ENCODE data around the gene ATXN2. TPM values are rescaled to one million over a fixed set of nuclear protein-coding genes. Genes with fewer than 3 reads are reported as not detected.

The ATXN2 gene
- total RNA-seq, 1 donor from 2014 or later: 66.8 TPM

DNA sequence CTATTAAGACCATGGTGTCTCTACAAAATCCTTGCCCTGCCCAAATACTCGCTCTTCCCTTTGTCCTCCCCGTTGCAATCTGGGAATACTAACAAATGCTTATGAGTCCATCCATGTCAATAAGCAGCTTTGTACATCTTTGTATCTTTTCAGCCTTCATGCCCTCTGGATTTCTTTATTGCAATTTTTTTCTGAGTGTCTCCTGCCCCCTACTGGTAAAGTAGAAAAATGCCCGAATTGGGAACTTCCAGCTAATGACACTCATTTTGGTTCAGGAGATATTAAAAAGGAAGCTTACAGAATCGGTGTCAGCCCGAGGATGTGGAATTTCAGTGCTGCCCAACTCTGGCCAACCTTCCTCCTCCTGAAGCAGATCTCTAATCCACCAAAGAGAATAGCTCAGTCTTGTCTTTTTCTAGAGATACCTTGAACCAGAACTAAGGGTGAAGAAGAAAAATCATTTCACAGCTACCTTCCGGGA is 147.4 kb downstream of the ATXN2 start:
- H3K36me3 Mint-ChIP-seq (ENCODE audit: low read depth): peaks cover 24% of the 10 kb centered on the region
- no peaks in the 10 kb centered on the region for H3K9me3 Mint-ChIP-seq (ENCODE audit: low read depth)
- H3K4me1 Mint-ChIP-seq (ENCODE audit: low read depth): peaks cover 27% of the 10 kb centered on the region
- no peak for DNase-seq (ENCODE audit: low spot score)
- H3K27me3 Mint-ChIP-seq (ENCODE audit: low read depth): no peaks in the 10 kb centered on the region
- peak overlapping the region; percentile 62 for H3K27ac Mint-ChIP-seq (ENCODE audit: unreplicated experiment)
- no peak overlapping the region for H3K4me3 Mint-ChIP-seq (ENCODE audit: unreplicated experiment)
- TF ChIP-seq, protein P1, sequence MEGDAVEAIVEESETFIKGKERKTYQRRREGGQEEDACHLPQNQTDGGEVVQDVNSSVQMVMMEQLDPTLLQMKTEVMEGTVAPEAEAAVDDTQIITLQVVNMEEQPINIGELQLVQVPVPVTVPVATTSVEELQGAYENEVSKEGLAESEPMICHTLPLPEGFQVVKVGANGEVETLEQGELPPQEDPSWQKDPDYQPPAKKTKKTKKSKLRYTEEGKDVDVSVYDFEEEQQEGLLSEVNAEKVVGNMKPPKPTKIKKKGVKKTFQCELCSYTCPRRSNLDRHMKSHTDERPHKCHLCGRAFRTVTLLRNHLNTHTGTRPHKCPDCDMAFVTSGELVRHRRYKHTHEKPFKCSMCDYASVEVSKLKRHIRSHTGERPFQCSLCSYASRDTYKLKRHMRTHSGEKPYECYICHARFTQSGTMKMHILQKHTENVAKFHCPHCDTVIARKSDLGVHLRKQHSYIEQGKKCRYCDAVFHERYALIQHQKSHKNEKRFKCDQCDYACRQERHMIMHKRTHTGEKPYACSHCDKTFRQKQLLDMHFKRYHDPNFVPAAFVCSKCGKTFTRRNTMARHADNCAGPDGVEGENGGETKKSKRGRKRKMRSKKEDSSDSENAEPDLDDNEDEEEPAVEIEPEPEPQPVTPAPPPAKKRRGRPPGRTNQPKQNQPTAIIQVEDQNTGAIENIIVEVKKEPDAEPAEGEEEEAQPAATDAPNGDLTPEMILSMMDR (IDR thresholded peaks at IDR 0.05): peak; percentile 94

DNA sequence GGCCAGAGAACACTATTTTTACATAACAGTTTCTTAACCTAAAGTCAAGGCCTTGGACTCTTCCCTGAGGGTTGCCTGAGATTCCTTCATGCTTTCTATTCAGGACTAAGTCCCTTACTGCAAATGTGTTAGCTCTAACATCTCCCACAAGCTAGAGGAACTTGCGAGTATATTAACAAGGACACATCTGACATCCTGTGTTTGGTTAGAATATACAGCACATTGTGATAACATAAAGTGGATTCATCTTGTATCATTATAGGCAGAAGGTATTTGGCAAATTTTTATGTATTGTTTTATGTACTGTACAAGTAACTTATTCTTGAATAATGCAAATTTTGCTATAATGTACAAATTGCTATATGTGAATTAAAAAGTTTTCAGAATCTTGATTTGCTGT is 147.9 kb downstream of the ATXN2 start:
- Mint-ChIP-seq H3K36me3 (ENCODE audit: low read depth) (peaks cover 23% of the 10 kb centered on the region), H3K27me3 (ENCODE audit: low read depth) (no peaks in the 10 kb centered on the region), H3K4me1 (ENCODE audit: low read depth) (peaks cover 30% of the 10 kb centered on the region)

DNA sequence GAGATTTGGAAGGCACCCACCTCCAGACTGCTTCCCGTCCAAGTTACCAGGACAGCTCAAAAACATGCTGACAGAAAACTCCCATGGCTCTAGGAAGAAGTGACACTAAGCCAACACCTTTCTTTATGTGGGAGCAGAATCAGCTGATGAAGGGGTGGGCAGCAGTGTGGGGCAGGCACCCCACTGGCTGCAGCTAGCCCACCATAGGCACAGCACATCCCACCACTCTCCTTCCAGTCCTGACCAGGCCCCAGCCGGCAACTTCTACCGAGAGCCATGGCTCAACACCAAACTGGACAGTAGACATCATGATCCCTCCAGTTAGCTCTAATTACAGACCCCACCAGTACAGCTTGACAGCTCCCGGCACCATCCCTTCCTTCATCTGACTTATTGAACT is 148.4 kb downstream of the ATXN2 start:
- TF ChIP-seq, protein P1 (IDR thresholded peaks at IDR 0.05): no peak
- Mint-ChIP-seq H3K27me3 (ENCODE audit: low read depth) (no peaks in the 10 kb centered on the region), H3K36me3 (ENCODE audit: low read depth) (peaks cover 19% of the 10 kb centered on the region), H3K27ac (ENCODE audit: unreplicated experiment) (peak overlapping the region; percentile 3), H3K9me3 (ENCODE audit: low read depth) (no peaks in the 10 kb centered on the region), H3K4me1 (ENCODE audit: low read depth) (peaks cover 30% of the 10 kb centered on the region), H3K4me3 (ENCODE audit: unreplicated experiment) (no peak overlapping the region)
- DNase-seq (ENCODE audit: low spot score): no peak

More for the DNA sequence above, 147.9 kb downstream of the ATXN2 start:
- H3K9me3 Mint-ChIP-seq (ENCODE audit: low read depth): no peaks in the 10 kb centered on the region
- peak overlapping the region; percentile 3 for H3K27ac Mint-ChIP-seq (ENCODE audit: unreplicated experiment)
- H3K4me3 Mint-ChIP-seq (ENCODE audit: unreplicated experiment): no peak overlapping the region
- no peak for DNase-seq (ENCODE audit: low spot score)
- TF ChIP-seq, protein P1 (IDR thresholded peaks at IDR 0.05): no peak

DNA sequence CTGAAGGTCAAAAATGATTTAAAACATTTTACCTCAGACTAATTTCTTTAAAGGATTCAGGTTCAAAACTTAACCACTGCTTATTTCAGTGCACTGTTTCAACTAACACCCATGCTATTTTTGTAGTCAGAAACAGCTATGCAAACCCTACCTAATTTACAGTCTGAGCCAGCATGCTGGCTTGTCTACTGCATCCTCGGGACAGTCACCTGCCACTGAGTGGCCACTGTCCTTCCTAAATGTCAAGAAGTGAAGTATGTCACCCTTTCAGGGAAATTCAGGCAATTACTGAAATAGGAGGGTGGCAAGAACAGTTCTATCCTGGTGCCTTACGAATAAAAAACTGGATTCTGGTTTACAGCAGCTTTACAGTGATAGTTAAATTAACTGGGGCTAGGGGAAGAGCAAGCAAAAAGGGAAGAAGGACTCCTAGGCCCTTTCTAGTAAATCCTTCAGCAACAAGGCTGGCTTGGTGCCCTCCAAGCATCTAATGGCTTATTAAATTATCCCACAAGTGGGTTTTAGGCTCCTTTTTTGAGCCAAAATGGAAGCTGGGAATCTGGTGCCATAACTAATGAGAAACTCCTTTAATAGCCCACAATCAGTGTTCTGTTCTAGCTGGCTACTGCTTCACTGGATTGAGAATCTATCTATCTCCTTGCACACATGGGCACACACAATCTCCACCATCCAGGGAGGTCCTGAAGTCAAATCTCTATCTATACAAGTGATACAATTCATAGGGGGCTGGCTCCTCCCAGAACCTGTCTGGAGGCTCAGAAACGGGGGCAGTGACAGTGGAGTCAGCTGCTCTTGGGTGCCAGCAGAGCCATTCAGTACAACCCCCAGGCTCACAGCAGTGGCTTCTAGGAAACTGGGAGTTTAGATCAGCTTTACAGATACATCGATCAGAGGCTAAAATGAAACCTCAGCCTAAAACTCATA is 150.0 kb downstream of the ATXN2 start:
- H3K36me3 Mint-ChIP-seq (ENCODE audit: low read depth): peaks cover 18% of the 10 kb centered on the region
- H3K27me3 Mint-ChIP-seq (ENCODE audit: low read depth): no peaks in the 10 kb centered on the region
- H3K27ac Mint-ChIP-seq (ENCODE audit: unreplicated experiment): peak overlapping the region; percentile 14
- DNase-seq (ENCODE audit: low spot score): no peak
- no peak overlapping the region for H3K4me3 Mint-ChIP-seq (ENCODE audit: unreplicated experiment)
- peaks cover 26% of the 10 kb centered on the region for H3K4me1 Mint-ChIP-seq (ENCODE audit: low read depth)
- TF ChIP-seq, protein P1 (IDR thresholded peaks at IDR 0.05): no peak
- no peaks in the 10 kb centered on the region for H3K9me3 Mint-ChIP-seq (ENCODE audit: low read depth)

DNA sequence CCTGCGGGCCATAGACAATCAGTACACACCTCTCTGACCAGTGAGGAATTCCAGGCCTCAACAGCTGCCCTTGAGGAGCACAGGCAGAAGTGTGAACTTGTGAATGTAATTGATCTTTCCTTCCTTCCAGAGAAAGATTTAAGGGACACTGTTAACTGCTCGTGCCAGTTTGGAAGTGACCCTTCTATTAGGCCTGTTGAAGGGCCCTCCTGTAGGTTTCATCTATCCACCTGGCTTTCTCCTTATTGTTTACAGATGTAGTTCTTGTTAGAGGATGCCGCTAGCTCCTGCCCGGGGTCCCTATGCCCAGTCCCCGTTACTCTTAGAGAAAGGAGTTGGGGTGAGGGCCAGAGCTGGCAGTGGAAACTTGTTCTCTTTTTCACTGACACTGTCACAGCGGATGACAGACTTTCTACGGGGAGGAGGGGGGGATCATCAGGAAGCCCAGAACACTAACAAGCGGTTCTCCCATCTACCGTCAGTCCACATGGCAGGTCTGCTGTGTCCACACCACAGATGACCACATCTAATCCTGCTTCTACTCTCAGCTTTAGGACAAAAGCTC is 150.8 kb downstream of the ATXN2 start:
- no peak overlapping the region for H3K4me3 Mint-ChIP-seq (ENCODE audit: unreplicated experiment)
- H3K27me3 Mint-ChIP-seq (ENCODE audit: low read depth): no peaks in the 10 kb centered on the region
- no peaks in the 10 kb centered on the region for H3K9me3 Mint-ChIP-seq (ENCODE audit: low read depth)
- peak overlapping the region; percentile 63 for H3K27ac Mint-ChIP-seq (ENCODE audit: unreplicated experiment)
- H3K36me3 Mint-ChIP-seq (ENCODE audit: low read depth): peaks cover 19% of the 10 kb centered on the region
- TF ChIP-seq, protein P1 (IDR thresholded peaks at IDR 0.05): no peak
- no peak for DNase-seq (ENCODE audit: low spot score)
- peaks cover 27% of the 10 kb centered on the region for H3K4me1 Mint-ChIP-seq (ENCODE audit: low read depth)

Measured in chondrocyte (in vitro differentiated cells).